ENCODE data around the gene TAPT1.

The TAPT1 gene

DNA sequence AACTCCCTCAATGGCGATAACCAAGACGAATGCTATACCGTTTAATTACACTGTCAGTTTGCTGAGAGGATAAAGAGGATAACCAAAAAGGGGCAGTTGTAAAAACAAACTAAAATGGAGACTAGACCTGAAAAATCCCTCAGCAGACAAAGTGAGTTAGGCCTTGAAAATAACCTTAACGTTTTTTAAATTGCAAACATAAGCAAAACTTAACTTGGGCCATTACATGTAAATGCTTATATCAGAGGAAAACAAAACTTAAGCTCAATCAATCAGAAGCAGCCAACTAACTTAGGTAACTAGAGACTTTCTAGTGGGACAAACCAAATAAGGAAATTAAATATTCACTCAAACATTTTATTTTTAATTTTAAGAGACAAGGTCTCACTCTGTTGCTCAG, 17.0 kb upstream of the TAPT1 start:
- no peak overlapping the region for H3K4me3 ChIP-seq (ENCODE audit: low read length)
- TF ChIP-seq CTCF (conservative IDR thresholded peaks at IDR 0.05; ENCODE audit: low read depth, low read length): no peak
- no peak for DNase-seq (ENCODE audit: low read depth)

GRCh38 chr4:16240300-16240699, 14.0 kb upstream of the TAPT1 start:
- TF ChIP-seq CTCF (conservative IDR thresholded peaks at IDR 0.05; ENCODE audit: low read depth, low read length): no peak
- DNase-seq (ENCODE audit: low read depth): no peak
- H3K4me3 ChIP-seq (ENCODE audit: low read length): no peak overlapping the region

GRCh38 chr4:16239086-16239485, 12.8 kb upstream of the TAPT1 start:
- no peak overlapping the region for H3K4me3 ChIP-seq (ENCODE audit: low read length)
- no peak for DNase-seq (ENCODE audit: low read depth)
- no peak for TF ChIP-seq CTCF (conservative IDR thresholded peaks at IDR 0.05; ENCODE audit: low read depth, low read length)

DNA sequence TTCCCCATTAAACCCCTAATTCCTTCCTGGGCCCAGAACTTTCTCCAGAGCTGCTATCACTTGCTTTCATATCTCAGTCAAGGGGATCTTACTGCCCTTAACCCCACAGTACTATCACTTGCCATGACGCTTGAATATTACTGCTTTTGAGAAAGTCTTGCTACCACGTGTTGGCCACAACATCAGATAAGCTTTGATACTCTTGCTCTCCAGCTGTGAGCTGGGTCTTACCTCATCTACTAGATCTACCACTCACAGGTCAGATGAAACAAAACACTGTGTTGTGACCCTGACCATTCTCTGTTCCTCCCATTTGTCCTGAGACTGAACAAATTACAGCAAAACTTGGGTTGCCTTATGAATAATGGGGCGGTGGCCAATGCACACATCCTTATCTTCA, 12.1 kb upstream of the TAPT1 start:
- no peak for DNase-seq (ENCODE audit: low read depth)
- TF ChIP-seq CTCF (conservative IDR thresholded peaks at IDR 0.05; ENCODE audit: low read depth, low read length): no peak
- H3K4me3 ChIP-seq (ENCODE audit: low read length): no peak overlapping the region

DNA sequence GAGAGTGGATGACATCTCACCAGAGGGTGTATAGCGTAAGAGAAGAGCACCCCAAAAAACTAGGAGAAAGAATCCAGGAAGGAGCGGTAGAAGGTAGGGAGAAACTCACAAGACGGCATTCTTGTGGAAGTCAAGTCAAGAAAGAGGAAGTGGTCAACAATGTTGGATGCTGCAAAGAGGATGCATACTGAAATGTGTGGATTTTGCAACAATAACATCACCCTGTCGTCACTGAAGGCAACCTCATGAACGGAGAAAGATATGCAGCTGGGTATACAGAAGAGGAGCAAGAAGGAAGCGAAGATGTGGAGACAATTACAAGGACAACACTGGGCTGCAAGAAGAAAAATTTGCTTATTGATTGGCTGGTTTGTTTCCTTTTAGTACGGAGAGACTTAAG, 11.4 kb upstream of the TAPT1 start:
- no peak for DNase-seq (ENCODE audit: low read depth)
- TF ChIP-seq CTCF (conservative IDR thresholded peaks at IDR 0.05; ENCODE audit: low read depth, low read length): no peak
- no peak overlapping the region for H3K4me3 ChIP-seq (ENCODE audit: low read length)

DNA sequence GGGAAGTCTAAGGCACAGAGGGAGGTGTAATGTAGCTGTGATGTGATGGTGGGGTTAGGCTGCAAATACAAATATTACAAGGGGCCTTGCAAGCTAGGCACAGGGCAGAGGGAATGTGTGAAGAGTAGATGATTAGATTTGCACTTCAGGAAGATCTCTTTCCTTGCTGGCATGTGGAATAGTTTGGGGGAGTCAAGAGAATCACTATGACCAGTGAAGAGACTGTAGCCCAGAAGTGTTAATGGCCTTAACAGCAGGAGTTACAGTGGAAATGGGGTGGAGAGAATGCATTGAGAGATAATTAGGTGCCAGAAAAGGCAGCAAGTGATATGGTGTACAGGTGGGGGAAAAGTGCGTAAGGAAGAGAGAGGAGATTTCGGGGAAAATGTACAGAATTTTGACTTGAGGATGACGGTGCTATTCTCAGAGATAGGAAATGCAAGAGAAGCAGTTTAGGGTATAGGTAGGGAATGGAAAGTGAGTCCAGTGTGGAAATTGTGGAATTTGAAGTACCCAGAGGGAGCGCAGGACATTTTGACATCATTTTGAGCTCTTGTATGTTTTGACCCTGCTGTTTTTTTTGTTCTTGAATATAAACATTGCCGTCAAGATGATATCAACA, 10.2 kb upstream of the TAPT1 start:
- no peak overlapping the region for H3K4me3 ChIP-seq (ENCODE audit: low read length)
- no peak for DNase-seq (ENCODE audit: low read depth)
- TF ChIP-seq CTCF (conservative IDR thresholded peaks at IDR 0.05; ENCODE audit: low read depth, low read length): no peak

- TF ChIP-seq CTCF (conservative IDR thresholded peaks at IDR 0.05; ENCODE audit: low read depth, low read length): no peak
- H3K4me3 ChIP-seq (ENCODE audit: low read length): no peak overlapping the region
- DNase-seq (ENCODE audit: low read depth): no peak
Observed at GRCh38 chr4:16235209-16235608, 8.9 kb upstream of the TAPT1 start.

All from retinal pigment epithelial cell (primary cell).